Stimulated activated naive CD8-positive, alpha-beta T cell treated with anti-CD3 and anti-CD28 coated beads, Interleukin-15, Interleukin-2, amounts not matched to agents 100 ng/mL and 50 ng/mL, for 24 hours (primary cell): ENCODE results near the gene MAP2K7.
"Not testable (repeated sequence)": the region's sequence is repeated elsewhere in the genome, so short reads cannot be mapped to it uniquely, and the experiment has no call there.

Experiments
- H3K27ac Mint-ChIP-seq: one replicate; pipeline ENCODE4 v1.8.0; 2021; ENCODE audit warnings: mild to moderate bottlenecking, mixed read lengths
- H3K27me3 Mint-ChIP-seq: one replicate; pipeline ENCODE4 v1.8.0; 2021; ENCODE audit warnings: mixed read lengths
- H3K36me3 Mint-ChIP-seq: one replicate; pipeline ENCODE4 v1.8.0; 2021; ENCODE audit warnings: low read depth, mixed read lengths
- H3K4me1 Mint-ChIP-seq: one replicate; pipeline ENCODE4 v1.8.0; 2021; ENCODE audit warnings: low read depth, mixed read lengths
- H3K4me3 Mint-ChIP-seq: one replicate; pipeline ENCODE4 v1.8.0; 2021; ENCODE audit warnings: mild to moderate bottlenecking, mixed read lengths
- H3K9me3 Mint-ChIP-seq: one replicate; pipeline ENCODE4 v1.8.0; 2021; ENCODE audit warnings: mixed read lengths

Gene MAP2K7

DNA sequence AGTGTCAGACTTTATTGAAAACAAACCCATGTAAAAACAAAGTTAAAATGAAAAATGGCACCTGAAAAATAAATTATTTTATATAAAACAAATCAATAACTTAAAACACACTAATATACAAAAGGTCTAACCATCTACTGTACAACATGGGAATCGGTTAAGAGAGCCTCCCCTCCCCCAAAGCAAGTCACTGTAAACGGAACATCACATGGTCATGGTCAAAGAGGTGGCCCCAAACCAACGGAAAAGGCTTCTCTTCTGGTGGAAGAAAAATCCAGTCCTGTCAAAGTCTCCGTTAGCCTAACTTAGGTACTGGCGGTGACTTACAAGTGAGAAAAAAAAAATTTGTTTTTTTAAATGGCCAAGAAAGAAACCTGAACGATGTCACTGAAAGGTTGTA, 55.5 kb downstream of the MAP2K7 start:
- Mint-ChIP-seq H3K9me3 (no peaks in the 10 kb centered on the region), H3K27ac (no peak overlapping the region), H3K27me3 (no peaks in the 10 kb centered on the region), H3K4me3 (no peak overlapping the region), H3K36me3 (peaks cover 29% of the 10 kb centered on the region), H3K4me1 (peaks cover 7% of the 10 kb centered on the region)

DNA sequence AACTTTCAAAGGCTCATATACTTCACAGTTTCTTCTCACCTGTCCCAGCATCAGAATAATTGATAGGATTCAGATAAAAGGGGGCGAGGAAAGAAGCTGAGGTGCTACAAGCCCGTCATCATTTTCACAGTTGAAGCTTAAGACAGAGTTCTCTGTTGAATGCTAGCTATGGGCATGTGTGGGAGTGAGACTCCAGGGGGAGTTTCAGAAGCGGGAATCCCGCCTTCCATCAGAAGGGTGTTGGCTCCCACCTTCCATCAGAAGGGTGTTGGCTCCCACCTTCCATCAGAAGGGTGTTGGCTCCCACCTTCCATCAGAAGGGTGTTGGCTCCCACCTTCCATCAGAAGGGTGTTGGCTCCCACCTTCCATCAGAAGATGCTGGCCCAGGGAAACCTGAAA, 57.4 kb downstream of the MAP2K7 start:
- not testable (repeated sequence) for H3K27me3 Mint-ChIP-seq, H3K4me1 Mint-ChIP-seq, H3K27ac Mint-ChIP-seq, H3K4me3 Mint-ChIP-seq, H3K9me3 Mint-ChIP-seq
- peaks cover 38% of the 10 kb centered on the region for H3K36me3 Mint-ChIP-seq

DNA sequence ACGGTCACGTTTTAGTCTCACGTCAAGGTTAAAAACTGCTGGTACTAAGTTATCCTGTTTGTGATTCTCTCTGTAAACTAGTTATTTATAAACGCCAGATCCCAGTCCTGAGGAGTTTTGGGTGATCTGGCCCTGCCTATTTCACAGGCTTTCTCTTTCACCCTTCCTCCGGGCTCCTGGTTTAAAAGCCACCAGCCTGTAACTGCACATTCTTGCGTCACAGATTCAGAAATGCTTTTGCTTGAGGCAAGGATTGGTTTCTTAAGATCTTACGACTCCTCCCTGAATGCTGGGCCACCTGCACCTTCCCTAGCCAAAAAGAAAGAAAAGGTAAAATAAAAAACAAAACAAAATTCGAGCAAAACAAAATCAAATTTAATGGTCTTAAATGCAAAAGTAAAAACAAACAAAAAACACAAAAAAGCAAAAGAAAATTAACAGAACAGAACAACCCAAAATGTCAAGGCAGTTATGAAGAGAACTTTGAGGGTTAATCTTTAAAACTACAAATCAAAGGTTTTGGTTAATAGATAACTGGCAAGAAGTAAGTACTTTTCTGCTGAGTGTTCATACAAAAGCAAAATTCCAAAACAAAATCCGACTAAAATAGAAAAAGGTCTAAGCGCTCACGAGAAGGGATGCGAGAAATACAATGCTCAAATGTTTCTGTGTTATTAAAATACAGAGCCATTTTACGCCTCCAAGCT, 58.4 kb downstream of the MAP2K7 start:
- no peak overlapping the region for H3K27ac Mint-ChIP-seq
- H3K9me3 Mint-ChIP-seq = no peaks in the 10 kb centered on the region
- no peak overlapping the region for H3K4me3 Mint-ChIP-seq
- H3K27me3 Mint-ChIP-seq = no peaks in the 10 kb centered on the region
- peaks cover 7% of the 10 kb centered on the region for H3K4me1 Mint-ChIP-seq
- peaks cover 43% of the 10 kb centered on the region for H3K36me3 Mint-ChIP-seq

DNA sequence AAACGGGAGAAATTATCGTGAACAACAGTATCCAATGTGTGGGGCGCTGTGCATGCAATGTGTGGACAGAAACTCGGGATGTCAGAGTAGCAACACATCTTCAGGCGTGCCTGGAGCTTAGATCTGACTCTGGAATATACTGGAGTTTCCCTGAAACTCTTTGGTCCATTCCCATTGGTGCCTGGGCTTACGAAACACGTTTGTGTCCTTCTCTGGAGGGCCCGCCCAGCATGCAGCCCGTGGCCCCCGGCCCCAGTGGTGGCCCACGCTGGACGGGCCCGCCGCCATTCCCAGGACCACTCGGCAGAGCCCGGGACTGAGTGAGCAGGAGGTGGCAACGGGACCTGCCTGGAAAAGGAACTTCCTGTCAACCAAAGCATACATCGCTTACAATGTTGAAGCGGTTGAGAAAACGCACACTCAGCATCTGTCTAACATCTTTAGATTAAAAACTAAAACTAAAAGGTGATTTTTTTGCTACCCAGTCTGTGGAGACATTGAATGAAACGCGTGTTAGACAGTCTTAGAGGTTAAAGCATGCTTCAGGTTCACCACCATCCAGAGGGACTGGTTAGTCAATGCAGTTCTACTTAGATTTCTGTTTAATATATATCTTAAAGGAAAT, 59.1 kb downstream of the MAP2K7 start:
- Mint-ChIP-seq H3K27ac (no peak overlapping the region), H3K4me3 (no peak overlapping the region), H3K27me3 (no peaks in the 10 kb centered on the region), H3K36me3 (peaks cover 50% of the 10 kb centered on the region), H3K4me1 (peaks cover 7% of the 10 kb centered on the region), H3K9me3 (no peaks in the 10 kb centered on the region)

DNA sequence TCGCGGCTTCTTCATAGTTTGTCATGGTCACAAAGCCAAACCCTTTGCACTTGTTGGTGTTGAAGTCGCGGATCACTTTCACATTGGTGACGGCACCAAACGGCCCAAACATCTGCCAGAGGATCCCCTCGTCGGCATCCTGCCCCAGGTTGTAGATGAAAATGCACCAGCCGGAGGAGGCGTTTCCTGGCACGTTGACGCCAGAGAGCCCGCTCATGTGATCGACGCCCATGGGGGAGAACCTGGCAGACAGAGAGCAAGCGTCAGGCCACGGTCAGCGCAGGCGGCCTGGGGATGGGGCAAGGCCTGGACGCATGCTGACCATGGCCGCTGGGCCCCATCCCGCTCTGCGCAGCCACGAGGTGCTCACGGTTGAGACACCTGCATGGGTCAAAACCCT, 59.9 kb downstream of the MAP2K7 start:
- Mint-ChIP-seq H3K4me1 (peaks cover 7% of the 10 kb centered on the region), H3K4me3 (no peak overlapping the region), H3K36me3 (peaks cover 47% of the 10 kb centered on the region), H3K9me3 (no peaks in the 10 kb centered on the region), H3K27ac (no peak overlapping the region), H3K27me3 (no peaks in the 10 kb centered on the region)
